ENCODE data around the gene VWCE. TPM values are rescaled to one million over a fixed set of nuclear protein-coding genes. Genes with fewer than 3 reads are reported as not detected.

The VWCE gene
- total and polyA plus RNA-seq, 10 of the 15 experiments (the other 5 are each of a cell fraction or from before 2014, with no cell fraction given): 0.10 to 4.9 (median 2.4) TPM

GRCh38 chr11:61329871-61330270, 34.8 kb upstream of the VWCE start:
- FAIRE-seq: no peak
- intact Hi-C loops (cut with micrococcal nuclease; ENCODE audit: unreplicated experiment) (loop anchor here (5.0 to 10.0 kb wide), 2 partner anchors 75 to 107 kb away; no protein-coding TSS in a partner anchor), in situ Hi-C loops (cut with MboI) (no loop called here)
- ATAC-seq: no peak
- TF ChIP-seq HCFC1 (IDR thresholded peaks at IDR 0.05; ENCODE audit: low read length) (no peak), PBX3 (IDR thresholded peaks at IDR 0.05; ENCODE audit: insufficient replicate concordance, low read depth, low read length) (no peak), IRF3 (IDR thresholded peaks at IDR 0.05) (no peak), ZNF384 (IDR thresholded peaks at IDR 0.05; ENCODE audit: borderline replicate concordance, low read depth, low read length) (no peak), TAF1 (IDR thresholded peaks at IDR 0.05; ENCODE audit: borderline replicate concordance, low read depth, low read length) (no peak), RAD51 (IDR thresholded peaks at IDR 0.05) (no peak), HSF1 (IDR thresholded peaks at IDR 0.05; ENCODE audit: low read depth, low read length) (no peak), YBX1 (IDR thresholded peaks at IDR 0.05) (no peak), PAX8 (IDR thresholded peaks at IDR 0.05) (no peak)
- TF ChIP-seq, protein P1, sequence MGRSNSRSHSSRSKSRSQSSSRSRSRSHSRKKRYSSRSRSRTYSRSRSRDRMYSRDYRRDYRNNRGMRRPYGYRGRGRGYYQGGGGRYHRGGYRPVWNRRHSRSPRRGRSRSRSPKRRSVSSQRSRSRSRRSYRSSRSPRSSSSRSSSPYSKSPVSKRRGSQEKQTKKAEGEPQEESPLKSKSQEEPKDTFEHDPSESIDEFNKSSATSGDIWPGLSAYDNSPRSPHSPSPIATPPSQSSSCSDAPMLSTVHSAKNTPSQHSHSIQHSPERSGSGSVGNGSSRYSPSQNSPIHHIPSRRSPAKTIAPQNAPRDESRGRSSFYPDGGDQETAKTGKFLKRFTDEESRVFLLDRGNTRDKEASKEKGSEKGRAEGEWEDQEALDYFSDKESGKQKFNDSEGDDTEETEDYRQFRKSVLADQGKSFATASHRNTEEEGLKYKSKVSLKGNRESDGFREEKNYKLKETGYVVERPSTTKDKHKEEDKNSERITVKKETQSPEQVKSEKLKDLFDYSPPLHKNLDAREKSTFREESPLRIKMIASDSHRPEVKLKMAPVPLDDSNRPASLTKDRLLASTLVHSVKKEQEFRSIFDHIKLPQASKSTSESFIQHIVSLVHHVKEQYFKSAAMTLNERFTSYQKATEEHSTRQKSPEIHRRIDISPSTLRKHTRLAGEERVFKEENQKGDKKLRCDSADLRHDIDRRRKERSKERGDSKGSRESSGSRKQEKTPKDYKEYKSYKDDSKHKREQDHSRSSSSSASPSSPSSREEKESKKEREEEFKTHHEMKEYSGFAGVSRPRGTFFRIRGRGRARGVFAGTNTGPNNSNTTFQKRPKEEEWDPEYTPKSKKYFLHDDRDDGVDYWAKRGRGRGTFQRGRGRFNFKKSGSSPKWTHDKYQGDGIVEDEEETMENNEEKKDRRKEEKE (IDR thresholded peaks at IDR 0.05): no peak
- no peak overlapping the region for H3K4me3 ChIP-seq
- no peak for DNase-seq (ENCODE audit: low read depth, low spot score)
- no peak overlapping the region for H3K9ac ChIP-seq (ENCODE audit: control insufficient read depth, insufficient read depth, low read length)
- no peaks in the 10 kb centered on the region for H3K9me3 ChIP-seq (replicated peaks; ENCODE audit: control insufficient read depth, insufficient read depth, low read length)
- H3K79me2 ChIP-seq (ENCODE audit: control insufficient read depth, insufficient read depth, low read length): peaks cover 70% of the 10 kb centered on the region
- peaks cover 6 to 28% of the 10 kb centered on the region in 2 experiments for H3K36me3 ChIP-seq (ENCODE audit: control insufficient read depth in 2 of 2, insufficient read depth in 2 of 2, low read length in 1 of 2)
- 97% methylated on average over 4 of the region's 4 CpGs for WGBS (ENCODE audit: insufficient coverage, insufficient replicate concordance, low lambda C conversion rate, missing lambda C conversion rate)
- no peak overlapping the region for H3K4me2 ChIP-seq (ENCODE audit: control insufficient read depth, insufficient read depth)
- RAD21 ChIA-PET (ENCODE audit: unreplicated experiment): interaction anchor here (1.0 to 1.5 kb wide), 2 partner anchors 56 kb away, joined by 3 to 9 read pairs; no protein-coding TSS in a partner anchor
- H3K4me1 ChIP-seq (ENCODE audit: control insufficient read depth, insufficient read depth, low read length): peaks cover 15% of the 10 kb centered on the region
- BruUV-seq (replicated peaks): no TSS peak
- no peak overlapping the region for H3K27ac ChIP-seq (ENCODE audit: control insufficient read depth, insufficient read depth)
- SMC1A ChIA-PET (ENCODE audit: uncharacterized antibody, unreplicated experiment): interaction anchor here (0.9 kb wide), 1 partner anchor 56 kb away, joined by 6 read pairs; no protein-coding TSS in a partner anchor
- H2AFZ ChIP-seq (ENCODE audit: control insufficient read depth, low read depth, low read length): no peak overlapping the region
- no peaks in the 10 kb centered on the region for H3K27me3 ChIP-seq (replicated peaks in 1 of 2; ENCODE audit: control insufficient read depth in 2 of 2, insufficient read depth in 2 of 2, low read length in 1 of 2)
- H4K20me1 ChIP-seq (ENCODE audit: control insufficient read depth, insufficient read depth): no peaks in the 10 kb centered on the region; the same call in 1 of the 2 replicates
- POLR2A ChIA-PET: interaction anchor here (1.1 kb wide), 1 partner anchor 32 kb away, joined by 3 read pairs; the partner anchor contains the start of genes CYB561A3 and TMEM138
- CTCF ChIA-PET: interaction anchor here (0.7 to 3.1 kb wide), 5 partner anchors 26 to 142 kb away, joined by 3 to 25 read pairs (median 4); partner anchors contain the start of gene TMEM216
